Hepatocyte (in vitro differentiated cells): Measurements from ENCODE around the gene TPMT. TPM values are rescaled to one million over a fixed set of nuclear protein-coding genes. Genes with fewer than 3 reads are reported as not detected.

Experiments
- DNase-seq: peaks from one replicate; pipeline ENCODE4 v3.0.0-alpha.2; 2016; ENCODE audit warnings: low spot score
- H2AFZ ChIP-seq: fragments of 200-600 bp; sonication (generic); 2 replicates; pipeline ENCODE4 v1.6.0; 2016; ENCODE audit warnings: antibody characterized with exemption, mild to moderate bottlenecking
- H3K27ac ChIP-seq: fragments of 200-600 bp; sonication (generic); 2 replicates; pipeline ENCODE4 v1.5.1; 2016; ENCODE audit warnings: mild to moderate bottlenecking
- H3K27me3 ChIP-seq: fragments of 200-600 bp; sonication (generic); 2 replicates; pipeline ENCODE4 v1.6.1; 2016
- H3K36me3 ChIP-seq: fragments of 200-600 bp; sonication (generic); replicated peaks from 2 replicates; pipeline ENCODE4 v1.5.1; 2016; ENCODE audit warnings: low read depth; ENCODE audit not compliant: insufficient read depth
- H3K4me1 ChIP-seq: fragments of 200-600 bp; sonication (generic); 2 replicates; pipeline ENCODE4 v1.5.1; 2016; ENCODE audit warnings: mild to moderate bottlenecking, moderate library complexity; ENCODE audit not compliant: insufficient read depth
- H3K4me2 ChIP-seq: fragments of 200-600 bp; sonication (generic); 2 replicates; pipeline ENCODE4 v1.6.0; 2016
- H3K4me3 ChIP-seq: fragments of 200-600 bp; sonication (generic); 2 replicates; pipeline ENCODE4 v1.5.1; 2016; ENCODE audit warnings: mild to moderate bottlenecking
- H3K79me2 ChIP-seq: fragments of 200-600 bp; sonication (generic); 2 replicates; pipeline ENCODE4 v1.6.0; 2017; ENCODE audit warnings: mild to moderate bottlenecking
- H3K9me2 ChIP-seq: fragments of 200-600 bp; sonication (generic); replicated peaks from 2 replicates; pipeline ENCODE4 v1.6.0; 2017; ENCODE audit warnings: mild to moderate bottlenecking; ENCODE audit not compliant: insufficient read depth
- H3K9me3 ChIP-seq: fragments of 200-600 bp; sonication (generic); 2 replicates; pipeline ENCODE4 v1.5.1; 2016; ENCODE audit warnings: low read depth, mild to moderate bottlenecking
- H4K20me1 ChIP-seq: fragments of 200-600 bp; sonication (generic); 2 replicates; pipeline ENCODE4 v1.6.0; 2016; ENCODE audit warnings: mild to moderate bottlenecking; ENCODE audit not compliant: insufficient read depth, poor library complexity, severe bottlenecking
- CTCF ChIP-seq: fragments of 200-600 bp; sonication (generic); IDR thresholded peaks from 2 replicates; pipeline ENCODE4 v1.5.1; 2016; ENCODE audit warnings: antibody characterized with exemption, mild to moderate bottlenecking; ENCODE audit not compliant: poor library complexity
- EZH2 ChIP-seq: fragments of 200-600 bp; sonication (generic); IDR thresholded peaks from 2 replicates; pipeline ENCODE4 v1.6.1; 2016; ENCODE audit warnings: antibody characterized with exemption, mild to moderate bottlenecking, borderline replicate concordance
- EZH2phosphoT487 ChIP-seq: fragments of 200-600 bp; sonication (generic); IDR thresholded peaks from one replicate; pipeline ENCODE4 v1.6.1; 2018; ENCODE audit warnings: antibody characterized with exemption, mild to moderate bottlenecking, low read depth, moderate library complexity; ENCODE audit not compliant: unreplicated experiment, severe bottlenecking
- WGBS: methylation state at CpG from one replicate; pipeline ENCODE4 v1.1.6; 2016; ENCODE audit warnings: low lambda C conversion rate; ENCODE audit errors: missing lambda C conversion rate; 5-methylcytosine and 5-hydroxymethylcytosine counted together
- polyA plus RNA-seq: library from polyadenylated mRNA; unstranded; fragments of >200 nt; fragmentation: Nextera tagmentation; extraction: Ambion mirVana; gene quantifications from 2 replicates; pipeline ENCODE4 v1.2.1, GENCODE V29; 2016
- total RNA-seq: library from RNA; depleted of rRNA; stranded (reverse); fragments of >200 nt; gene quantifications from 2 replicates; pipeline ENCODE4 v1.2.3, GENCODE V29; 2014

The TPMT gene
- total and polyA plus RNA-seq, 2 experiments from 2014 or later = 10.0 to 15.5 TPM

GRCh38 chr6:18186033-18186432 is 31.2 kb upstream of the TPMT start:
- Histone ChIP-seq H3K4me3 (no peak overlapping the region), H4K20me1 (no peaks in the 10 kb centered on the region), H3K4me2 (no peak overlapping the region), H2AFZ (no peak overlapping the region), H3K9me3 (no peaks in the 10 kb centered on the region), H3K4me1 (no peaks in the 10 kb centered on the region), H3K27me3 (no peaks in the 10 kb centered on the region), H3K9me2 (no peaks in the 10 kb centered on the region), H3K79me2 (no peaks in the 10 kb centered on the region), H3K27ac (no peak overlapping the region), H3K36me3 (no peaks in the 10 kb centered on the region)
- WGBS = 57% methylated on average over 2 of the region's 2 CpGs
- DNase-seq = no peak
- TF ChIP-seq CTCF = no peak
- TF ChIP-seq EZH2 = no peak
- no peak for TF ChIP-seq EZH2phosphoT487

- no peaks in the 10 kb centered on the region for H4K20me1 ChIP-seq
- H3K79me2 ChIP-seq = no peaks in the 10 kb centered on the region
- H3K36me3 ChIP-seq = no peaks in the 10 kb centered on the region
- no peak for TF ChIP-seq EZH2
- TF ChIP-seq EZH2phosphoT487 = no peak
- TF ChIP-seq CTCF = no peak
- no peaks in the 10 kb centered on the region for H3K27me3 ChIP-seq
- no peak overlapping the region for H3K4me3 ChIP-seq
- H3K9me2 ChIP-seq = no peaks in the 10 kb centered on the region
- H3K4me2 ChIP-seq = no peak overlapping the region
- H3K9me3 ChIP-seq = no peaks in the 10 kb centered on the region
- no peak overlapping the region for H3K27ac ChIP-seq
- H3K4me1 ChIP-seq = no peaks in the 10 kb centered on the region
- H2AFZ ChIP-seq = no peak overlapping the region
- DNase-seq = no peak
- WGBS = 85% methylated on average over 1 of the region's 1 CpG
These were observed 30.7 kb upstream of the TPMT start for GRCh38 chr6:18185624-18186023.

- DNase-seq = no peak
- TF ChIP-seq CTCF (no peak), EZH2phosphoT487 (no peak)
- Histone ChIP-seq H3K9me2 (no peaks in the 10 kb centered on the region), H3K36me3 (no peaks in the 10 kb centered on the region), H3K27ac (no peak overlapping the region), H2AFZ (no peak overlapping the region), H3K9me3 (no peaks in the 10 kb centered on the region), H3K27me3 (no peaks in the 10 kb centered on the region), H4K20me1 (no peaks in the 10 kb centered on the region), H3K4me2 (no peak overlapping the region), H3K4me1 (no peaks in the 10 kb centered on the region), H3K4me3 (no peak overlapping the region), H3K79me2 (no peaks in the 10 kb centered on the region)
- 85% methylated on average over 4 of the region's 4 CpGs for WGBS
These were observed 28.9 kb upstream of the TPMT start for GRCh38 chr6:18183766-18184165.

- Histone ChIP-seq H3K4me3 (no peak overlapping the region), H4K20me1 (no peaks in the 10 kb centered on the region), H3K36me3 (no peaks in the 10 kb centered on the region), H3K9me3 (no peaks in the 10 kb centered on the region), H3K79me2 (no peaks in the 10 kb centered on the region), H3K4me1 (no peaks in the 10 kb centered on the region), H3K27me3 (no peaks in the 10 kb centered on the region), H3K4me2 (no peak overlapping the region), H3K27ac (no peak overlapping the region), H2AFZ (no peak overlapping the region), H3K9me2 (no peaks in the 10 kb centered on the region)
- no peak for TF ChIP-seq CTCF
- no peak for TF ChIP-seq EZH2
- TF ChIP-seq EZH2phosphoT487 = no peak
- DNase-seq = no peak
- WGBS = 94% methylated on average over 4 of the region's 4 CpGs
These were observed 27.7 kb upstream of the TPMT start for GRCh38 chr6:18182568-18182967.
